Heart left ventricle (tissue), 16 donors: ENCODE data around the gene ITPR3. TPM values are rescaled to one million over a fixed set of nuclear protein-coding genes. Genes with fewer than 3 reads are reported as not detected.

Experiments
- ATAC-seq, 4 donors: fragments of 200-7000 bp; cut with Tn5 transposase; one replicate each; pipeline ENCODE4 v1.9.1; 2020 to 2022; ENCODE audit warnings: moderate library complexity in 4 of 4, mild to moderate bottlenecking in 3 of 4, moderate number of reproducible peaks in 1 of 4
- DNase-seq, 5 donors: peaks; one replicate each; pipeline ENCODE4 v3.0.0-alpha.2; 2020
- H3K27ac ChIP-seq, 12 donors: fragments of 200-600 bp; sonication (generic) in 4 of 12; one replicate each; pipeline versions ENCODE4 v1.5.0 to v1.8.0; 2016 to 2022; ENCODE audit warnings: mild to moderate bottlenecking in 2 of 12
- H3K27me3 ChIP-seq, 9 donors: fragments of 200-600 bp; sonication (generic) in 2 of 9; one replicate each; pipeline versions ENCODE4 v1.5.1 to v1.8.0; 2016 to 2022; ENCODE audit warnings: mild to moderate bottlenecking in 3 of 9
- H3K36me3 ChIP-seq, 9 donors: fragments of 200-600 bp; sonication (generic) in 2 of 9; one replicate each; pipeline versions ENCODE4 v1.5.0 to v1.8.0; 2018 to 2022; ENCODE audit warnings: mild to moderate bottlenecking in 2 of 9
- H3K4me1 ChIP-seq, 12 donors: fragments of 200-600 bp; sonication (generic) in 4 of 12; one replicate each; pipeline versions ENCODE4 v1.5.0 to v1.8.0; 2016 to 2022; ENCODE audit warnings: mild to moderate bottlenecking in 3 of 12
- H3K4me3 ChIP-seq, 12 donors: fragments of 200-600 bp; sonication (generic) in 4 of 12; one replicate each; pipeline versions ENCODE4 v1.5.0 to v1.8.0; 2017 to 2022; ENCODE audit warnings: mild to moderate bottlenecking in 9 of 12, moderate library complexity in 4 of 12
- H3K9me3 ChIP-seq, 12 donors: fragments of 200-600 bp; sonication (generic) in 4 of 12; one replicate each; pipeline versions ENCODE4 v1.5.0 to v1.8.0; 2016 to 2022; ENCODE audit warnings: mild to moderate bottlenecking in 1 of 12
- POLR2A ChIP-seq, 2 donors: fragments of 450-650 bp; IDR thresholded peaks; one replicate each; pipeline ENCODE4 v1.6.1; 2017; ENCODE audit warnings: antibody characterized with exemption in 2 of 2, mild to moderate bottlenecking in 2 of 2, moderate library complexity in 2 of 2
- WGBS, 4 donors: extraction: QIAGEN DNeasy Blood & Tissue Kit in 2 of 4; methylation state at CpG; one replicate each; pipeline versions ENCODE4 v1.1.5 to v1.1.7; 2013 to 2018; 5-methylcytosine and 5-hydroxymethylcytosine counted together
- intact Hi-C, 10 donors: fragments of 100-400 bp; cut with DNase I; formaldehyde crosslinking; loops; one replicate each; pipeline versions ENCODE4 v1.11.1 to v1.14.2; 2022
- polyA plus RNA-seq, 2 donors: library from polyadenylated mRNA; stranded (reverse); fragments of 200-250 nt; gene quantifications; one replicate each; pipeline ENCODE4 v1.2.3, GENCODE V29; 2013
- total RNA-seq, 9 donors: library from RNA; depleted of rRNA in 2 of 9; stranded (reverse); fragments of >200 nt in 2 of 9; fragmentation: NEBNext Ultra II Directional in 3 of 9; extraction: Animal tissue kit (Norgen Biotek cat#: 25700) in 3 of 9; gene quantifications; one replicate each; pipeline versions ENCODE4 v1.1.0 to v1.2.4, GENCODE V29; 2016 to 2023
- TF ChIP-seq, protein P1 (sequence below), 12 donors: fragments of 200-600 bp; sonication (generic) in 4 of 12; IDR thresholded peaks; one replicate each; pipeline versions ENCODE4 v1.5.0 to v1.8.0; 2018 to 2022; ENCODE audit warnings: antibody characterized with exemption in 12 of 12, mild to moderate bottlenecking in 5 of 12
- donor health status: ischemic (EF 13 %, LVEDD 7.1; RV severe dilation, severe dysfunction).
- donor health status: healthy with polysubstance abuse.
- donor health status: DM: no; HTN: yes; CAD: no.
- donor health status: DM: no; HTN: no; CAD: no.
- donor health status: ischemic (EF 25% LVEDD 6.9; RV normal size, moderate dysfunction).
- donor health status: ischemic (EF 25% LVEDD 5.7; RV mildly dilated, moderate dysfunction).
- donor health status: healthy.
- donor health status: DM: yes; HTN: yes; CAD: no.
- donor health status: ischemic (EF 35%, LVEDD 5.7; RV mildly dilated, moderate dysfunction).
- donor health status: nonischemic (EF 11% LVEDD 7.7; RV severe dilation, severe dysfunction).
- donor health status: DM: yes; HTN: yes; CAD: no.
- donor health status: PGD.
- donor health status: ischemic (EF 29% LVEDD 5.4; RV normal size, mild dysfunction).
- donor health status: nonischemic (EF 23%, LVEDD 6.1; RV moderate dilation, normal function).

ITPR3 gene
- total and polyA plus RNA-seq, 11 donors = 4.8 to 33.5 (median 7.8) TPM

DNA sequence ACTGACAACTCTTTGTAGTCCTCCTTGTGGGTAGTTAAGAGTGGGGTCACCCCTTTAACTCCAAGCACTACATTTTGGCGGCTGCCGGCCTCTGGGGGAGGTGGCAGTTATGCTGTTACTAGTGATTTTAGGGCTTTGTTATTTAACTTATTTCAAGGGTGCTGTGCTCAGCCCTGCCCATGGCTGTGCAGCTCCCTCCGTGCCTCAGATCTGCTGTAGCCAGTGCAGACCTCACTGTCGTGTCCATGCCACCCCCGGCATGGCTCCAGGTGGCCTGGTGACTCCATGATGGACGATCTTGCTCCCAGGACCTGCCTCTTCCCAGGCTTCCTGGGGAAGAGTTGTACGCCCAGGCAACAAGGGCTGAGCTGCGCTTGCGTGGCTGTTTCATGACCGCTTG lies 75.0 kb downstream of the ITPR3 start:
- WGBS, 4 donors = 61 to 77% (median 67%) methylated on average over 9 to 10 of the region's 10 CpGs
- peaks cover 0 to 70% (median 28%) of the 10 kb centered on the region in 9 donors for H3K36me3 ChIP-seq
- intact Hi-C loops = loop anchor here in 2 of 10 donors (2.0 kb wide), 2 partner anchors 61 to 105 kb away; no protein-coding TSS in a partner anchor

DNA sequence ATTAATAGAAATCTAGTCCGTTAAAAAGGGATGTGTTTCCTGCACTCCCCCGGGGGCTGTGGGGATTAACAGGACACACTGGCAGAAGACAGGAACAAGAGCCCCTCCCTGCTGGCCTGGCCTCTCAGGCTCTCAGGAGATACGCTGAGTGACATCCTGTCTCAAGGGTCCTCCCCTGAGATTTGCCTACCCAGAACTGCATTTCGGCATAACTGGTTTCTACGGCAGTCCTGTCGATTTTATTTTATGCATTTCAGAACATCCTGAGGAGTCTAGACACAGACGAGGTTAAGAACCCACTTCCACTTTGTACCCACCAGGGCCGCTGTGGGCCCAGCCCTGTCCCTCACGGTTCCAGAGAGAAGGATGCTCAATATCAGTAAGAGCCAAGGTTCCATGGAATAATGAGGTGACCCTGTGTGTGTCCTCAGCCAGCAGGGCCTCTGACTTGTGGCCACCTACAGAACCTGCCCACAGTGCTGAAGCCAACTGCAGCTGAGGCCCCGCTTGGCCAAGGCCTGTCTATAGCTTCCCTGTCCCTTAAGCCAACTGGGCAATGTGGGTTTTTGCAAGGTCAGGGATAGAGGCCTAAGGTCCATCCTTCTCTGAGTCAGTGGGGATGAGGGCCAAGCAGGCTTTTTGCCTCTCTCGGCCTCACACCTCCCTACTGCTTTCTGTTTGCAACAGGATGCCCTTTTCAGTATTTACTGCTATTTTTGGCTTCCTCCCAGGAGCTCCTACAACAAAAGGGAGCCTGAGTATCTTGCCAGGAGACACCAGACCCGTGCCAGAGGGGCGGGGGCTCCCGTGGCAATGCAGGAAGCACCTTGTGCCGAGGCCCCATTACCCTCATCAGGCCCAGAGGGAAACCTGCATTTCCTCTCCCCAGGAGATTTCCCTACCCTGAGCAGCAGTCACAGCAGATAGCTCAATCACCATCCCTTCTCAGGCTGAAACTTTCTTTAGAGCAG lies 75.7 kb downstream of the ITPR3 start:
- TF ChIP-seq, protein P1, sequence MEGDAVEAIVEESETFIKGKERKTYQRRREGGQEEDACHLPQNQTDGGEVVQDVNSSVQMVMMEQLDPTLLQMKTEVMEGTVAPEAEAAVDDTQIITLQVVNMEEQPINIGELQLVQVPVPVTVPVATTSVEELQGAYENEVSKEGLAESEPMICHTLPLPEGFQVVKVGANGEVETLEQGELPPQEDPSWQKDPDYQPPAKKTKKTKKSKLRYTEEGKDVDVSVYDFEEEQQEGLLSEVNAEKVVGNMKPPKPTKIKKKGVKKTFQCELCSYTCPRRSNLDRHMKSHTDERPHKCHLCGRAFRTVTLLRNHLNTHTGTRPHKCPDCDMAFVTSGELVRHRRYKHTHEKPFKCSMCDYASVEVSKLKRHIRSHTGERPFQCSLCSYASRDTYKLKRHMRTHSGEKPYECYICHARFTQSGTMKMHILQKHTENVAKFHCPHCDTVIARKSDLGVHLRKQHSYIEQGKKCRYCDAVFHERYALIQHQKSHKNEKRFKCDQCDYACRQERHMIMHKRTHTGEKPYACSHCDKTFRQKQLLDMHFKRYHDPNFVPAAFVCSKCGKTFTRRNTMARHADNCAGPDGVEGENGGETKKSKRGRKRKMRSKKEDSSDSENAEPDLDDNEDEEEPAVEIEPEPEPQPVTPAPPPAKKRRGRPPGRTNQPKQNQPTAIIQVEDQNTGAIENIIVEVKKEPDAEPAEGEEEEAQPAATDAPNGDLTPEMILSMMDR (IDR thresholded peaks at IDR 0.05) = no peak
- TF ChIP-seq POLR2A (IDR thresholded peaks at IDR 0.05) = no peak
- ATAC-seq (peak; percentile 30 to 59 (median 46)), DNase-seq (peak; percentile 70 to 82 (median 78))
- peaks cover 0 to 64% (median 21%) of the 10 kb centered on the region in 9 donors for H3K36me3 ChIP-seq
- intact Hi-C loops = loop anchor here in 2 of 10 donors (2.0 kb wide), 2 partner anchors 62 to 106 kb away; no protein-coding TSS in a partner anchor
- H3K4me3 ChIP-seq = no peak overlapping the region
- H3K27me3 ChIP-seq = no peaks in the 10 kb centered on the region
- H3K27ac ChIP-seq = peak overlapping the region; percentile 48 to 94 (median 82)
- WGBS, 4 donors = 32 to 43% (median 36%) methylated on average over 14 to 15 of the region's 15 CpGs
- peaks cover 15 to 89% (median 76%) of the 10 kb centered on the region in 12 donors for H3K4me1 ChIP-seq
- no peaks in the 10 kb centered on the region for H3K9me3 ChIP-seq

More for the DNA sequence above, 75.0 kb downstream of the ITPR3 start:
- Histone ChIP-seq H3K27ac (peak overlapping the region in 11 of 12 donors; percentile 52 to 94 (median 84)), H3K4me3 (no peak overlapping the region), H3K9me3 (no peaks in the 10 kb centered on the region), H3K4me1 (peaks cover 15 to 96% (median 82%) of the 10 kb centered on the region in 12 donors), H3K27me3 (no peaks in the 10 kb centered on the region)
- DNase-seq (no peak), ATAC-seq (no peak)
- TF ChIP-seq, protein P1 (IDR thresholded peaks at IDR 0.05) = no peak
- no peak for TF ChIP-seq POLR2A (IDR thresholded peaks at IDR 0.05)

DNA sequence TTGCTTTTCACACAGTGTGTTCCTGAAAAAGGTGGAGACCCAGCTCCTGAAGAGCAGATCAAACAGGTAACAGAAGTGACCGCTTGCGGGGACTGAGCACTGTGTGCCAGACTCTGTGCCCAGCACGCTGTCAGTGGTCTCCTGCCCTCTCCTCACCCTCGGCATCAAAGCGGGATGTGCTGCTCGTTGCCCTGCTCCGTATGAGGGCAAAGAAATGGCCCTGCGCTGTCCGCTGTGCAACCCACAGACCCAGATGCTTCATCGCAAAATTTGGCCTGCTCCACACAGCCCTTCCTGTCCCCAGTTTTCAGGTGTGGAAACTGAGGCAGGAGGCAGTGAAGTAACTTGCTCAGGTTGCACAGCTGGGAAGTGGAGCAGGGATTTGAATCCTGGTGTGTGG lies 76.7 kb downstream of the ITPR3 start:
- WGBS, 4 donors = 92 to 96% (median 94%) methylated on average over 9 to 10 of the region's 10 CpGs
- Histone ChIP-seq H3K9me3 (no peaks in the 10 kb centered on the region), H3K4me3 (no peak overlapping the region), H3K36me3 (peaks cover 0 to 61% (median 16%) of the 10 kb centered on the region in 9 donors), H3K27me3 (no peaks in the 10 kb centered on the region), H3K4me1 (peaks cover 15 to 84% (median 66%) of the 10 kb centered on the region in 12 donors), H3K27ac (peak overlapping the region in 9 of 12 donors; percentile 70 to 90 (median 84))
- TF ChIP-seq, protein P1 (IDR thresholded peaks at IDR 0.05) = no peak
- no peak for TF ChIP-seq POLR2A (IDR thresholded peaks at IDR 0.05)
- ATAC-seq (no peak), DNase-seq (peak in 1 of 5 donors; percentile 19)
- intact Hi-C loops = loop anchor here in 3 of 10 donors (2.0 kb wide), 2 partner anchors 63 to 107 kb away; no protein-coding TSS in a partner anchor

DNA sequence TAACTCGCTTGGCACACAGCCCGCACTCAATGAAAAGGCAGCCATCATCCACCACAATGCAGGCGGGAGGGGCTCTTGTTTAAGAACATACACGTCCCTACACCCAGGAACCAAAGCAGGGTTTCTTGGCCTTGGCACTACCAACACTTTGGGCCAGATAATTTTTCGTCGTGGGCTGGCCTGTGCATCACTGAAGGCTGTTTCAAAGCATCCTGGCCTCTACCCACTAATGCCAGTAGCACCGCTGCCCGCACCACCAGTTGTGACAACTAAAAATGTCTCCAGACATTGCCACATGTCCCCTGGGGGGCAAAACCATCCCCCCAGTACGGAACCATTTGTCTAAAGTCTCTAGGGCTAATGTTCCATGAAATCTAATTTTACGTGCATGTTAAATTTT lies 77.4 kb downstream of the ITPR3 start:
- DNase-seq (no peak), ATAC-seq (no peak)
- Histone ChIP-seq H3K27me3 (no peaks in the 10 kb centered on the region), H3K27ac (peak overlapping the region in 1 of 12 donors; percentile 25), H3K36me3 (peaks cover 0 to 54% (median 16%) of the 10 kb centered on the region in 9 donors), H3K4me3 (no peak overlapping the region), H3K4me1 (peaks cover 15 to 77% (median 59%) of the 10 kb centered on the region in 12 donors), H3K9me3 (no peaks in the 10 kb centered on the region)
- TF ChIP-seq, protein P1 (IDR thresholded peaks at IDR 0.05) = no peak
- TF ChIP-seq POLR2A (IDR thresholded peaks at IDR 0.05) = no peak
- 86 to 90% (median 87%) methylated on average over 10 of the region's 10 CpGs for WGBS, 4 donors
- intact Hi-C loops = loop anchor here in 1 of 10 donors (2.0 kb wide), 1 partner anchor 108 kb away; no protein-coding TSS in a partner anchor
